HuH-7 (cell line): Measurements from ENCODE around the gene RINL.
"Not testable (repeated sequence)": the region's sequence is repeated elsewhere in the genome, so short reads cannot be mapped to it uniquely, and the experiment has no call there.

ENCODE experiments used
- DNase-seq: peaks from one replicate; pipeline ENCODE4 v3.0.0; 2011; ENCODE audit warnings: low spot score

The RINL gene

DNA sequence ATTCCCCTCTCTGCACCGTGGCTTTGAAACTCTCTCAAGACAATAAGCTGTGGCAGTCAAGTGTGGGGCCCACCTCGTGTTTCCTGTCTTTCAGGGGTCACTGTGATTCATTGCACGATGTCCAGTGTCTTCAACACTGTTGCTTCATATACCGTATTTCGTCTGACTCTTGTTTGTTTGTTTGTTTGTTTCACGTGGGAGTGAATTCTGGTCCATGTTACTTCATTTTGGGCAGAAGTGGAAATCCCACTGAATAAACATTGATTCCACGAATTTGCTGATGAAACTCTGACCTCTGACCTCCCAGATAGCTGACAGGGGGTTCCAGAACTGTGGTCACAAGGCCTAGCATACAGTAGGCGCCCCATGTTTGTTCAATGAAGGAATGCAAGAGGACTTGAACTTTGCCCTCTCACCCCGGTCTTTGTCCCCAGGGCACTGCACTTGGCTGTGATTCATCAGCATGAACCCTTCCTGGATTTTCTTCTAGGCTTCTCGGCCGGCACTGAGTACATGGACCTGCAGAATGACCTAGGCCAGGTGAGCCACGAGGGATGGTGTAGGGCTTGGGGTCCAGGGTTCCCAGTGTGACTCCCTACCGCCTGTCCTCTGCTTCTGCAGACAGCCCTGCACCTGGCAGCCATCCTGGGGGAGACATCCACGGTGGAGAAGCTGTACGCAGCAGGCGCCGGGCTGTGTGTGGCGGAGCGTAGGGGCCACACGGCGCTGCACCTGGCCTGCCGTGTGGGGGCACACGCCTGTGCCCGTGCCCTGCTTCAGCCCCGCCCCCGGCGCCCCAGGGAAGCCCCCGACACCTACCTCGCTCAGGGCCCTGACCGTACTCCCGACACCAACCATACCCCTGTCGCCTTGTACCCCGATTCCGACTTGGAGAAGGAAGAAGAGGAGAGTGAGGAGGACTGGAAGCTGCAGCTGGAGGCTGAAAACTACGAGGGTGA, 26.8 kb upstream of the RINL start:
- no peak for DNase-seq

DNA sequence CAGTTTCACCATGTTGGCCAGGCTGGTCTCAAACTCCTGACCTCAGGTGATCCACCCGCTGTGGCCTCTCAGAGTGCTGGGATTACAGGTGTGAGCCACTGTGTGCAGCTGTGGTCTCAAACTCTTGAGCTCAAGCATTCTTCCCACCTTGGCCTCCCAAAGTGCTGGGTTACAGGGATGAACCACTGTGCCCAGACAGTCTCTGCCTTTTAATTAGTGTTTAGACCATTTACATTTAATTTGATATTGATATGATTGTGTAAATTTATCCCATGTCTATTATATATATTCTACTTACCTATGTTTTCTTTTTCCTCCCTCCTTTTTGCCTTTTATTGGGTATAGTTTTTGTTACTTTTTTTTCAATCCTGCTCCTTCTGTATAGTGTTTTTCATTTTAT, 23.6 kb upstream of the RINL start:
- no peak for DNase-seq

DNA sequence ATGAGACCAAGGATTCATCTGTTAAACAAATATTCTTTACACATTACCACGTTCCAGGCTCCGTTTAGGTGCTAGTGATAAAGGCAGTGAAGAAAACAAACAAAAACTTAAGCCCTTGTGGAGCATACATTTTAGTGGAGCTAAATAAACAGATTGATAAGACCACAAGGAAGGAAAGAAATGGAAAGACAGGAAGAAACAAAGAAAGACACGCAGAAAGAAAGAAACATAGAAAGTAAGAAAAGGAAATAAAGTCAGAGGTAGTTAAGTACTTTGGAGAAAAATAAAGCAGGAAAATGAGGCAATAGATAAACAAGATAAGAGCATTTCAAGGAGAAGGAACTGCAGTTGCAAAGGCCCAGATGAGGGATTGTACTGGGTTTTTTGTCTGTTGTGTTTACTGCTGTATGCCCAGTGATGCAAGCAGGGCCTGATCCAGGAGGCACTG, 22.7 kb upstream of the RINL start:
- DNase-seq, result no peak

DNA sequence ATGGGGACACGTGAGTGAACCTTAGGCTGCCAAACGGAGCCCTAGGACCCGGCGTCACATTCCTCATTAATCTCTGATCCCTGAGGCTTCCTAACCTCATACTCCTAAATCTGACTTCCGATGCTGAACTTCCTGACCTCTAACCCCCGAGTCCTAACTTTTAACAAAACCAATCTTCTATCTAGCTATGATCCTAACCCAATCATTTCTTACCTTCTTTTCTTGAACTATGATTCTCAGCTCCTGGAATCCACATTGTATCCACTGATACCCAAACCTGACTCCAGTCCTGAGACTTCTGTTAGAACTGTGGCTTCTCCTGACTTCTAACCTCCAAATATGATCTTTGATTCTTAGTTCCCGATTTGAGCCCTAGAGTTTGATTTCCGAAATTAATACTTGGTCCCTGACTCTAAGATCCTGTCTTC, 22.1 kb upstream of the RINL start:
- peak; percentile 91 for DNase-seq

DNA sequence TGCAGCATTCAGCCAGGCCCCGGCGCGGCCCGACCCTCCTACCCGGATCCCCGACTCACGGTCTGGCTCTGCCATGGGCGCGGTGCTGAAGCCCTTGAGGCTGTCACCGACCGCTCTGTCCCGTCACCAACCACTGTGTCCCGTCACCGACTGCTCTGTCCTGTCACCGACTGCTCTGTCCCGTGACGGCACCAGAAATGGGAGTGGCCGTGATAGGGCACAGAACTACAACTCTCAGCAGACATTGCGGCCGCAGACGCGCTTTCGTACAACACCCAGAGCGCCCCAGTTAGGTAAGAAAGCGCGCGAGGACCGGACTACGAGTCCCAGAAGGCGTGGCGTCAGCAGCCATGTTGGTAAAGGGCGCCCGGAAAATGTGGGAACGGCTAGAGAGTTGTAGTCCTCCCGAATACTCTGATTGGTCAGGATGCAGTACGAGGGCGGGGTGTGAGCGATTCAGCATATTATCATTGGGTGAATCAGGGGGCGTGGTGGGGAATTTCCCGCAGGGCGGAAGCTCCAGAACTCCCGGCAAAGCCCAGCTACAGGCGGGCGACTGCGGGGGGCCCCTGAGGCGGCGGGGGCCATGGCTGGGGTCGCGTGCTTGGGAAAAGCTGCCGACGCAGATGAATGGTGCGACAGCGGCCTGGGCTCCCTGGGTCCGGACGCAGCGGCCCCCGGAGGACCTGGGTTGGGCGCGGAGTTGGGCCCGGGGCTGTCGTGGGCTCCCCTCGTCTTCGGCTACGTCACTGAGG, 21.5 kb upstream of the RINL start, which contains the start of the genes NFKBIB and SIRT2:
NFKBIB (plus strand) TSS at position 523 of the 755 bp plus-strand sequence; CDS start at position 587, 64 bp downstream.
SIRT2 (minus strand) TSS at position 172 of the 755 bp plus-strand sequence; CDS start at position 75, 97 bp downstream.
- peak; percentile 99 for DNase-seq

DNA sequence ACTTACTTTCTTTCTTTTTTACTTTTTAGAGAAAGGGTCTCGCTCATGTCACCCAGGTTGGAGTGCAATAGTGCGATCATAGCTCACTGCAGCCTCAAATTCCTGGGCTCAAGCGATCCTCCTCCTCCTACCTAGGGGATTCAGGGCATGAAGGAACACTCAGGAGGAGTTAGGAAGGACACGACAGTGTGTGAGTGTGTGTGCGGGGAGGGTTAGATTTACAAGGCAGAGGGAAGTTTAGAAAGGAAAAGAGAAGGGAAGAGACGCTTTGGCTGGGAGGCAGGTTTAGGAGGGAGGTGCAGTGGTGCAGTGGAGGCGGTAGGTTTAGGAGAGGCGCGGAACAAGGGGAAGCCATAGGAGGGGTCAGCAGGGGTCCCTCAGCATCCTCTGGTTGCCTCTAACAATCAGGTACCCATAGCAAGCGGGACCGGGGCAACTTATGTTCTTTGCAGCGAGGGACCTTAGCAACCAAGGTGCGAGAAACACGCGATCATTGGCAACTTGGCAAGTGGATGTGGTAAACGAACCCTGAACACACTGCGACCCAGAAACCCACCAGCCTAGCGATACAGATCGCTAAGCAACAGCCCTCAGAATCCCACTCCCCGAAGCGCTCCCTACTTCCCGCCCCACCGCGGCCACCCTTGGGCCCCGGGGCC, 20.8 kb upstream of the RINL start:
- no peak for DNase-seq

DNA sequence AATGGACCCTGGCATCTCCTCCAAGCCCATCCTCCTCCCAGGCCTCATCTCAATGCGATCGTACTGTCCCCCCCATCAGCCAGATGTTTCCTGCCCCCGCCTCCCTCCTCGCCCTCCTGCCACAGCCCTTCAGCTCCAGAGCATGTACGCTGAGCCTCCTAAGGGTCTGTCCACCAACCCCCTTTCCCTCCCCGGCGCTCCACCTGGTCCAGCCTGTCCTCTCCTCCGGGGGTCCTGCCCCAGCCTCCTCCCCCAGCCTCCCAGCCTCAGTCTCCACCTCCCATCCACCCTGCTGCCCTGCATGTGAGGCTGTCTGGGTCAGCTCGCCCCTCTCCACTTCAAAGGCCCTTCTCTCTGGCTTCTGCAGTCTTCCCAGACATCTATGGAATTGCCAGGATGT, 16.9 kb upstream of the RINL start:
- DNase-seq, result no peak

DNA sequence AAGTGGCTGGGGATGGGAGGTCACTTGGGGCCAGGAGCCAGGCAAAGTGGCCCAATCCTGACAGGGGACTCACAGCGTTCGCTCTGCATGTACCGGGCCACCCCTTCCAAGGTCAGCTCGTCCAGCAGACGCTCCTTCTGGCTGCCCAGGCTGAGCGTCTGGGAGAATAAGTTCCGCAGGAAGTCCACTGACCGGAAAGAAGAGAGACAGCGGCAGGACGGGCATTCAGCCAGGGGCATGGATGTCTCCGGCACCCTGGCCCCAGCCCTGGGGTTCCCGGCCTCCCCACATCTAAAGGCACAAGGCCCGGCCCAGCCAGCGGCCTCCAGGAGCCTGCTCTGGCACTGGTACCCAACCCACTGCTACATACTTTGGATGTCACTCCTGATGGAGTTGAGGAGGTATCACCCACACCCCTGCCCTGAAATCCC, 15.3 kb upstream of the RINL start:
- DNase-seq, result no peak

DNA sequence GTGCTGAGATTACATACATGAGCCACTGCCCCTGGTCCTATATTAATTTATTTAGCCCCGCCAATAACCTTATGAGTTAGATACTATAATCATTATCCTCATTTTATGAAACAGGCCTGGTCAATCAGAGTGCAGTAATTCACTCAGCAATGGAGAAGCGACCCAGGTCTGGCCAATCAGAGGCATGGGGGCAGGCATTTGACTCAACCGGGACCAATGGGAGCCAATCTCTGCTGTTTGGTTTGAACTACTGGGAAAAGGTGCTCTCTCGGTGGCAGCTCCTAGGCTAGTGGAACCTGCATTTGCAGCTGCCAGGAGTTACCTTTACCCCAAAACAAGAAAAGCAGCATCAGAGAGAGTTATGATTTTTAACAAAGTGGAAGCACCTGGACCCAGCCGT, 14.8 kb upstream of the RINL start:
- DNase-seq, result no peak

DNA sequence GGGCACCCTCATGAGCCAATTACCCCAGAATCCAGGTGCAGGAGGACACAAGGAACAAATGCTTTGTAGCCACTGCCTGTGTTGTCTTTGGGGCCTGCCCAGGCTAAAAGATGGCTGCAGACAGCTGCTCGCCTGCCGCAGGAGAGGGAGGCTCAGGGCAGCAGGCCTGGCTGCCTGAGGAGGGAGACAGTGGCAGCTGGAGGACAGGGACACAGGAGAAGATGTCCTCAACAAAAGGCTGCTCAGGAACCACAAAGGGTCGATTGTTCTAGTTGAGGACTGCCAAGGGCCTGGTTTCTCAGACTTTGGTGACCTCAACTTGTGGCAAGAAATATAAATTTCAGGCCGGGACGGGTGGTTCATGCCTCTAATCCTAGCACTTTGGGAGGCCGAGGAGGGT, 13.7 kb upstream of the RINL start:
- no peak for DNase-seq

DNA sequence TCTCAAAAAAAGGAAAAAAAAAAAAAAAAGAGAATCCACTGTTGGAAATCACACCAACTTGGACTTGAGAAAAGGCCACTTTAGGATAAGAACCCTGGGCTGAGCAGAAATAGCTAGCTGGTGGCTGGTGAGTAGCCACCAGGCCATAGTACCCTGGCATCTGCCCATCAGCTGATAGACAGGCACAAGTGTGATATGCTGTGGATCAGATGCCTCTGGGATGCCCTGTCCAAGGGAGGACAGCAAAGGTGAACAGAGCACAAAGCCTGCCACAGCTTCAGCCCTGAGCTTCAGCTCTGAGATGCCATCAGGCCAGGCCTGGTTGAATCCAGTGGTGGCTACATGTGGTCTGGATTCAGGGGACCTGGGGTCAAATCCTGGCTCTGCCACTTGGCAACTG, 12.6 kb upstream of the RINL start:
- no peak for DNase-seq

DNA sequence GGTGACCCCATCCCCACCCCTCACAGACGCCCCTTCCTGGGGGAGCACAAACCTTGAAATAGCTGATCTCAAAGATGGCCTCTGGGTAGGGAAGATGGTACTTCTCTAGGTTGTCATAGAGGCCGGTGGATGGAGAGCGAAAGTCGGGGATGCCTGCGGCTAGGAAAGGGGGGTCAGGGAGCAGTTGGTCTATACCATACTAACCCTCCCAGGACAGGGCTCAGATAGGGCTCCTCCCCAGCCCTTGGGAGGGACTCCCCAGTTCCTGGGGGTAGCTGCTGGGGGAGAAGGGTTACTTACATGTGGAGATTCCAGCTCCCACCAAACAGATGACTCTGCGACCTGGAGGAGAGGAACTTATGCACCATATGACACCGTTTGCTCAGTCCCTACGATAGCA, 11.7 kb upstream of the RINL start:
- no peak for DNase-seq

DNA sequence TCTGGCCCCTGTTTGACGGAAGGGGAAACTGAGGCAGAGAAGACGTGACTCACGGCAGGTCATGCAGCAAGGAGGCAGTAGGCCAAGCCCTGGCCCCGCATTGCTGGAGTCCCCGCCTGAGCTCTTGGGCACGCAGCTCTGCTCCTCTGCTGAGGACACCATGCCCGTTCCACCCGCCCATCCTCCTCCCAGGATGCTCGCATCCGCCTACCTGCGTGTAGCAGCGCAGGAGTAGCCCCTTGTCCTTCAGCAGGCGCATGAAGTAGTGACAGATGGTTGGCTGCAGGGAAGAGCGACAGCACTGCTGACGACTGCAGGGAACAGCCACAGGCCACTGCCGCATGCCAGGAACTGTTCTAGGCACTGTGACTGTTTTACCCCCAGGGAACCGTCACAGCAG, 10.8 kb upstream of the RINL start:
- no peak for DNase-seq

DNA sequence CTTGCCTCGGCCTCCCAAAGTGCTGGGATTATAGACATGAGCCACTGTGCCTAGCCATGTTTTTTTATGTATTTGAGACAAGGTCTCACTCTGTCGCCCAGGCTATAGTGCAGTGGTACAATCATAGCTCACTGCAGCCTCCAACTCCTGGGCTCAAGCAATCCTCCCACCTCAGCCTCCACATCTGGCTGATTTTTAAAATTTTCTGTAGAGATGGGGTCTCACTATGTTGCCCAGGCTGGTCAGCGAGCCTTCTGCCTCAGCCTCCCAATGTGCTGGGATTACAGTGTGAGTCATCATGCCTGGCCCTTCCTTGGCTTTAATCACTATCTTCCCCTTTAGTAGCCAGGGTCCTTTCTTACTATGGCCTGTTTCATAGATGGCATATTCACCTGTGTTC, 6.6 kb upstream of the RINL start:
- not testable (repeated sequence) for DNase-seq

DNA sequence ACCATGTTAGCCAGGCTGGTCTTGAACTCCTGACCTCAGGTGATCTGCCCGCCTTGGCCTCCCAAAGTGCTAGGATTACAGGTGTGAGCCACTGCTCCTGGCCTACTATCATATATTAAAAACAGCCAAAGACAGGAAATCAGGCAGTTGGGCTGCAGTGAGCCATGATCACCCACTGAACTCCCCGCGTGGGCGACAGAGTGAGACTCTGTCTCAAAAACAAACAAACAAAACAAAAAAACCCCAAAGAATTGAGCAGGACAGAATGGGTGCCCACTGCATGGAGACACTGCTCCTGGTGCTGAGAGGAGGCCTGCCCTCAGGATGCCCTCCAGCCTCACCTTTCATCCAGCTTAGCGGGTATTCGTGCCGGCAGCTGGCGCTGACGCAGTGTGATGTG, 5.2 kb upstream of the RINL start:
- DNase-seq, result no peak

DNA sequence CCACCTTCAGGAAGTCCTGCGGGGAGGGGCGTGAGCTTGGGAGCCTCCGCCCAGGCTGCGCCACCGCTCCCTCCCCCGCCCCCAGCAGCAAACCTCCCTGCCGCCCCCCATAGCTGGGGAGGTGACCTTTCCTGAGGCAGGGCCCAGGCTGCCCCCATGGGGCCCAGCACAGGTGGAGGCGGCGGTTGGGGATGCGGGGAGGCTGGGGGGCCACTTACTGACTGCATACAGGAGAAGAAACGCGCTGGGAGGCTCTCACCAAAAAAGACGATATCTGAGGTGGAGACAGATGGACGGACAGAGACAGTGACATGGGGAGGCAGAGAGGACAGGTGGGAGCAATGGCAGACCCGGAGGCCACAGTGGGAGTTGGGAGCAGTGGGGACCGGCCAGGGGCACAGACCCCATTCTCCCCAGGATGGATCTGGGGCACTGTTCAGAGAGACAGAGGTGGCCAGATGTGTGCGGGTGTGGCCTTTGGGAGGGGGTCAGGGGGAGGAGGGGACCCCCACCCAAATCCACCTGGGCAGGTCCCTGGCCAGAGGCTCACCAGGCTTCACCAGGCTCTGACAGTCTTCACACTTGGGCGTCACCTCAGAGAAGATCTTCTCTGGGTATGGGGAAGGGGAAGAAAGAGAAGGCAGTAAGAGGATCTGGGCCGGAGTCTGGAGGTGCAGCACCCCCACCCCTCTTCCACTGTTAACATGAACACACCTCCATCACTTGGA, 3.0 kb upstream of the RINL start:
- DNase-seq, result no peak

DNA sequence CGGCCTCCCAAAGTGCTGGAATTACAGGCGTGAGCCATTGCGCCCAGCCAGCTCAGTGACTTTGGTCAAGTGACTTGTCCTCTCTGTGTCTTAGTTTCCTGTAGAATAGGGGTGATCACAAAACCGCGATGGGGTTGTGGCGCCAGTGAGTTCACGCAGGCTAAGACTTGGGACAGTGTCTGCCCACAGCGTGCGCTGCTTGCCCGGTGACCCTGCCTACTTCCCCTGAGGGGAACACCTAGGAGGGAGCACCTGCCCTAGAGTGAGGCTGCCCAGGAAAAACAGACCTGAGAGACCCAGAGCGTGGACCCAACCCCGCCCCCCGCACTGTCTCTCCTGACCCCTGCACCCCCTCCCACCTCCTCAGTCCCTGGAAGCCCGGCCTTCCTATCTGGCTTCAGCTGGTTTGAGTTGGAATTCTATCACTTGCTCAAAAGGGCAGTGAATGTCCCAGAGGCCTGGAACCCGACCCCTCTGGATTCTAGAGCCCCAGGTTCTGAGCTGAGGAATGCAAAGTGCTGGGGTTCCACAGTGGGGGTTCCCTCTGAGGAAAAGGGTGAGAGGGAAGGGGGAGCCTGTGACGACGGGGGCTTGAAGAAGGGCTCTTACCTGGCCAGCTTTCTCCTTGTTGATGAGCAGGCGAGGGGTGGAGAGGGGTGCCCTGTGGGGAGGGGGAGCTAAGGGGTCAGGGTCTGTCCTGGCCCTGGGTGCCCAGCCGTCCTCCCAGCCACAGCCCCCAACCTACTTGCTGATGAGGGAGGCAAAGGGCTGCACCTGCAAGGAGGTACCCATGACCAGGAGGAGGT, 2.2 kb upstream of the RINL start:
- no peak for DNase-seq

DNA sequence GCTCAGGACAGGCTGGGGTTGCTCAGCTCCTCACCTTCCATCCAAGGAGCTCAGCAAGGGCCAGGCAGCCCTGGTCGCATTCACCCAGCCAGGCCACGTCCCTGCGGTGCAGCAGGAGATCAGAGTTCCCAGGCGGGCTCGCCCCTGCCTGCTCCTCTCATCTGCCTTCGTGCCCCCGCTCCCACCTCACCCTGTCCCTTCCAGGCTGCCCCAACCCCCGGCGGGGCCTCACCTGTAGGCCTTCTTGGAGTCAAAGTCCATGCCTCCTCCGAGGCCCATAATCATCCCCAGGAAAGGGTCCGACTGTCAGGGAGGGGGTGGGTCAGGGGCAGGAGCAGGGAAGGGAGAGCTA, 1.3 kb upstream of the RINL start:
- DNase-seq, result no peak

DNA sequence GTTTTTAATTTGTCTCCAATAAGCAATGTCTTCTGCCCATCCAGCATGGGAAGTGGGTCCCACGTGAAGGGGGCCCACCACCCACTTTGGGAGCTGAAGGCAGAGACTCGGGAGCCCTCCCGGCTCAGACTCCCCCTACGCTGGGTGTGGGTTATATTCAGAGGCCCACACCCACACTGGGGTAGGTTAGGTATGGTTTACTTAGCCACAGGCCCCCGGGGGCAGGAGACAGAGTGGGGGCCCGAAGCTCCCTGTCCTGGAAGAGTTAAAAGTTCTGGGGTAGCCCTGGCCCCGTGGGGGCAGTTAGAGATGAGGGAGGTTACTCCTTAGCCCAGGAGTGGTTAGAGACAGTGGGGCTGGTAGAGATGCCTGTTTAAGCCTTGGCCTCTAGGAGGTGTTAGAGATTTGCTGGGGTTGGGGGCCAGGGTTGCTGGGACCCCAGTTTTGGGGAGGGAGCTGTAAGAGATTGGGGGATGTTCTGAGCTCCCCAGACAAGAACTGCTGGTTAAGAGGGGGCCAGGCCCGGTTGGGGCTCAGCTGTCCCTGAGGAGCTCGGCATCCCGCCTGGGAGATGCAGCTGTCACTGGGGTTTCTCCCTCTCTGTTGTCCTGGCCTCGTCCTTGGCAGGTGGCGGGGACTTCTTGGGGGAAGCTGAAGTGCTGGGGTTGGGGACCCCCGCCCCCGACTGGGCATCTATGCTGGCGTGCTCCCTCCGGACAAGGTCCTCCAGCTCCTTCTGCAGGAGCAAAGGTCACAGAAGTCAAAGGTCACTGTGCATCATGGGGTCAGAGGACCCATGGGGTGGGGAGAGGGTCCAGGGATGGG, 712 bp upstream of the RINL start:
- DNase-seq, result no peak
